H1 (cell line): ENCODE results near the gene FAT1. TPM values are rescaled to one million over a fixed set of nuclear protein-coding genes. Genes with fewer than 3 reads are reported as not detected.

Experiments
- CTCF ChIA-PET: fragments of 300-600 bp; sonication (Branson Sonifier 250); formaldehyde crosslinking; loops from one replicate; lab custom pipeline; 2021; ENCODE audit not compliant: partially characterized antibody; lab: Charles Lee
- POLR2A ChIA-PET: fragments of 300-600 bp; sonication (Branson Sonifier 250); formaldehyde crosslinking; loops from one replicate; lab custom pipeline; 2021; ENCODE audit warnings: inconsistent platforms; ENCODE audit not compliant: partially characterized antibody; lab: Charles Lee
- DNase-seq, 2 experiments: peaks; one replicate each; pipeline versions ENCODE4 v3.0.0 to v3.0.0-alpha.2; 2010 to 2022; ENCODE audit warnings: low spot score in 2 of 2, low read depth in 1 of 2, mixed read lengths in 1 of 2
- FAIRE-seq: peaks from 2 replicates; lab custom pipeline; 2011; peaks lifted over from hg19 to GRCh38; lab: Jason Lieb, UNC
- H2AFZ ChIP-seq: 2 replicates; pipeline ENCODE4 v1.8.1; 2012; ENCODE audit warnings: low read length, inconsistent platforms
- H2AK5ac ChIP-seq: 2 replicates; pipeline ENCODE4 v1.6.1; 2013; ENCODE audit warnings: low read depth, low read length
- H2BK120ac ChIP-seq: replicated peaks from 2 replicates; pipeline ENCODE3; 2013; ENCODE audit warnings: low read depth, low read length, inconsistent platforms
- H2BK12ac ChIP-seq: 2 replicates; pipeline ENCODE4 v1.6.1; 2013; ENCODE audit warnings: low read depth, low read length
- H2BK15ac ChIP-seq: 2 replicates; pipeline ENCODE4 v1.6.1; 2013; ENCODE audit warnings: low read length
- H2BK20ac ChIP-seq: 2 replicates; pipeline ENCODE4 v1.6.1; 2013; ENCODE audit warnings: low read length
- H2BK5ac ChIP-seq: 2 replicates; pipeline ENCODE4 v1.6.1; 2013; ENCODE audit warnings: low read depth, low read length
- H3K14ac ChIP-seq: 2 replicates; pipeline ENCODE4 v1.6.1; 2013; ENCODE audit warnings: inconsistent platforms; ENCODE audit not compliant: insufficient read length
- H3K18ac ChIP-seq: 2 replicates; pipeline ENCODE4 v1.6.1; 2013; ENCODE audit warnings: low read length; ENCODE audit errors: extremely low read depth
- H3K23ac ChIP-seq: 2 replicates; pipeline ENCODE4 v1.6.1; 2013; ENCODE audit warnings: inconsistent platforms; ENCODE audit not compliant: insufficient read length
- H3K23me2 ChIP-seq: 2 replicates; pipeline ENCODE4 v1.6.1; 2013; ENCODE audit warnings: low read depth, low read length
- H3K27ac ChIP-seq: 2 replicates; pipeline ENCODE4 v1.6.1; 2011; ENCODE audit warnings: low read depth, low read length, inconsistent platforms
- H3K27me3 ChIP-seq, 4 experiments: replicated peaks in 1 of 4; 1 replicate in 1 of 4; 2 replicates in 3 of 4; pipeline versions ENCODE4 v1.6.1 to v1.8.1; 2011 to 2013; ENCODE audit warnings: low read length in 3 of 4, mild to moderate bottlenecking in 3 of 4, inconsistent platforms in 2 of 4, mixed read lengths in 2 of 4, moderate library complexity in 1 of 4; ENCODE audit not compliant: control insufficient read depth in 3 of 4, insufficient read depth in 3 of 4; ENCODE audit errors: extremely low read depth in 1 of 4
- H3K36me3 ChIP-seq, 4 experiments: 2 replicates each; pipeline versions ENCODE4 v1.6.1 to v1.8.1; 2011 to 2013; ENCODE audit warnings: mild to moderate bottlenecking in 4 of 4, low read length in 3 of 4, moderate library complexity in 2 of 4, control low read depth in 1 of 4, inconsistent platforms in 1 of 4; ENCODE audit not compliant: insufficient read depth in 4 of 4, control insufficient read depth in 2 of 4
- H3K4ac ChIP-seq: replicated peaks from 2 replicates; pipeline ENCODE3; 2013; ENCODE audit warnings: low read length, low read depth, mixed read lengths, inconsistent platforms; ENCODE audit not compliant: insufficient read length
- H3K4me1 ChIP-seq, 4 experiments: replicated peaks in 1 of 4; 1 replicate in 1 of 4; 2 replicates in 3 of 4; pipeline versions ENCODE4 v1.6.1 to v1.8.1; 2011 to 2013; ENCODE audit warnings: low read length in 3 of 4, inconsistent platforms in 2 of 4, mixed read lengths in 1 of 4; ENCODE audit not compliant: insufficient read depth in 4 of 4, control insufficient read depth in 3 of 4
- H3K4me2 ChIP-seq, 2 experiments: 2 replicates each; pipeline versions ENCODE4 v1.6.1 to v1.8.1; 2011 to 2013; ENCODE audit warnings: low read depth in 2 of 2, low read length in 2 of 2, control low read depth in 1 of 2, inconsistent platforms in 1 of 2, mild to moderate bottlenecking in 1 of 2; ENCODE audit not compliant: insufficient read depth in 1 of 2
- H3K4me3 ChIP-seq, 4 experiments: fragments of 200-600, 300-600 bp in 1 of 4; sonication (generic), shearing (Covaris generic), sonication (Bioruptor Twin) in 1 of 4; 2 replicates each; pipeline versions ENCODE4 v1.5.1 to v1.8.1; 2011 to 2016; ENCODE audit warnings: low read length in 4 of 4, low read depth in 3 of 4, control low read depth in 2 of 4, inconsistent platforms in 2 of 4, mild to moderate bottlenecking in 2 of 4, mixed read lengths in 1 of 4, moderate library complexity in 1 of 4; ENCODE audit not compliant: insufficient read depth in 2 of 4; ENCODE audit errors: extremely low read depth in 1 of 4
- H3K56ac ChIP-seq: replicated peaks from 2 replicates; pipeline ENCODE3; 2013; ENCODE audit warnings: low read depth, mild to moderate bottlenecking, mixed read lengths, low read length, inconsistent platforms; ENCODE audit not compliant: insufficient read length
- H3K79me1 ChIP-seq: 2 replicates; pipeline ENCODE4 v1.6.1; 2013; ENCODE audit warnings: low read depth, low read length, control low read depth
- H3K79me2 ChIP-seq, 2 experiments: 2 replicates each; pipeline versions ENCODE4 v1.6.1 to v1.8.1; 2012 to 2013; ENCODE audit warnings: low read length in 2 of 2, mild to moderate bottlenecking in 2 of 2, inconsistent platforms in 1 of 2; ENCODE audit not compliant: insufficient read depth in 2 of 2, control insufficient read depth in 1 of 2
- H3K9ac ChIP-seq, 4 experiments: replicated peaks in 1 of 4; 1 replicate in 1 of 4; 2 replicates in 3 of 4; pipeline versions ENCODE4 v1.6.1 to v1.8.1; 2011 to 2013; ENCODE audit warnings: low read depth in 3 of 4, low read length in 3 of 4, control low read depth in 2 of 4, mild to moderate bottlenecking in 2 of 4, moderate library complexity in 2 of 4, inconsistent platforms in 1 of 4; ENCODE audit errors: extremely low read depth in 1 of 4
- H3K9me3 ChIP-seq, 2 experiments: 2 replicates each; pipeline versions ENCODE4 v1.6.1 to v1.8.1; 2012 to 2013; ENCODE audit warnings: mild to moderate bottlenecking in 2 of 2, moderate library complexity in 2 of 2, control low read depth in 1 of 2, inconsistent platforms in 1 of 2, low read depth in 1 of 2, low read length in 1 of 2, mixed read lengths in 1 of 2; ENCODE audit not compliant: insufficient read depth in 2 of 2
- H4K20me1 ChIP-seq, 2 experiments: replicated peaks in 1 of 2; 2 replicates each; pipeline versions ENCODE3 to v1.8.1; 2011 to 2013; ENCODE audit warnings: inconsistent platforms in 2 of 2, low read length in 2 of 2, mild to moderate bottlenecking in 1 of 2; ENCODE audit not compliant: insufficient read depth in 2 of 2, control insufficient read depth in 1 of 2
- H4K5ac ChIP-seq: 2 replicates; pipeline ENCODE4 v1.6.1; 2013; ENCODE audit warnings: low read length, low read depth, mixed read lengths, inconsistent platforms; ENCODE audit not compliant: insufficient read length
- H4K8ac ChIP-seq: 2 replicates; pipeline ENCODE4 v1.8.0; 2013; ENCODE audit warnings: mild to moderate bottlenecking, moderate library complexity, low read length, inconsistent platforms; ENCODE audit not compliant: insufficient read depth; ENCODE audit errors: extremely low read depth
- H4K91ac ChIP-seq: replicated peaks from 2 replicates; pipeline ENCODE3; 2013; ENCODE audit warnings: low read length, mixed read lengths, inconsistent platforms; ENCODE audit not compliant: insufficient read length
- E2F6 ChIP-seq: IDR thresholded peaks from 2 replicates; pipeline ENCODE4 v1.6.1; 2012; ENCODE audit warnings: inconsistent platforms
- POLR2A ChIP-seq, 2 experiments: IDR thresholded peaks; 1 replicate in 1 of 2; 2 replicates in 1 of 2; pipeline ENCODE4 v1.6.1; 2011; ENCODE audit warnings: low read depth in 2 of 2, low read length in 2 of 2, mild to moderate bottlenecking in 2 of 2; ENCODE audit errors: control extremely low read depth in 1 of 2
- POLR2AphosphoS5 ChIP-seq: IDR thresholded peaks from 2 replicates; pipeline ENCODE4 v1.6.1; 2011; ENCODE audit warnings: low read depth, low read length
- SIRT6 ChIP-seq: IDR thresholded peaks from one replicate; pipeline ENCODE4 v1.7.1; 2012; ENCODE audit warnings: low read length, inconsistent platforms
- SUZ12 ChIP-seq: fragments of 200-600 bp; sonication (generic); IDR thresholded peaks from 2 replicates; pipeline ENCODE4 v1.6.1; 2012; ENCODE audit warnings: mild to moderate bottlenecking, inconsistent platforms, low read length, moderate library complexity, mixed read lengths
- WGBS, 2 experiments: shearing (Covaris generic) in 1 of 2; methylation state at CpG; one replicate each; pipeline versions ENCODE4 v1.1.6 to v1.1.7; 2013 to 2015; ENCODE audit warnings: low lambda C conversion rate in 2 of 2, mixed read lengths in 2 of 2, inconsistent platforms in 1 of 2, low coverage in 1 of 2, missing lambda C conversion rate in 1 of 2; ENCODE audit not compliant: insufficient replicate concordance in 2 of 2, insufficient coverage in 1 of 2, insufficient read length in 1 of 2; ENCODE audit errors: extremely low coverage in 1 of 2, missing lambda C conversion rate in 1 of 2; 5-methylcytosine and 5-hydroxymethylcytosine counted together
- polyA plus RNA-seq, 7 experiments: library from polyadenylated mRNA; depleted of rRNA in 3 of 7; stranded (reverse) in 5 of 7; unstranded in 2 of 7; fragments of >200 nt in 5 of 7; fragments of 200-250 nt in 2 of 7; gene quantifications; 1 replicate in 5 of 7; 2 replicates in 1 of 7; 4 replicates in 1 of 7; pipeline versions ENCODE4 v1.2.1 to v1.2.3, GENCODE V29; 2011 to 2013; ENCODE audit warnings: missing spikeins in 2 of 7, mixed read lengths in 2 of 7
- total RNA-seq: library from RNA; stranded (reverse); fragmentation: NEBNext Ultra II Directional; extraction: Animal tissue kit (Norgen Biotek cat#: 25700); gene quantifications from 2 replicates; pipeline ENCODE4 v1.2.1, GENCODE V29; 2021

The FAT1 gene
- total and polyA plus RNA-seq, 2 of the 8 experiments (the other 6 are each of a cell fraction or from before 2014, with no cell fraction given): 94.4 to 137 TPM

GRCh38 chr4:186724864-186725468, 1.3 kb upstream of the FAT1 start:
- Histone ChIP-seq H3K4ac (peak overlapping the region; percentile 78), H3K79me1 (no peaks in the 10 kb centered on the region), H3K14ac (no peak overlapping the region), H2AK5ac (peak overlapping the region; percentile 66; the same call in 1 of the 2 replicates), H3K23ac (no peak overlapping the region), H4K8ac (no peak overlapping the region; the same call in none of the 2 replicates), H3K18ac (peak overlapping the region; percentile 81), H3K23me2 (peaks cover 11% of the 10 kb centered on the region), H4K91ac (peak overlapping the region; percentile 97), H4K5ac (peak overlapping the region; percentile 68), H3K27ac (peak overlapping the region; percentile 79; the same call in 1 of the 2 replicates), H3K4me3 (peak overlapping the region; percentile 75 to 99 (median 96)), H3K56ac (peak overlapping the region; percentile 70), H2BK15ac (peak overlapping the region; percentile 68; the same call in 1 of the 2 replicates), H2AFZ (no peak overlapping the region), H3K9me3 (no peaks in the 10 kb centered on the region), H2BK5ac (peak overlapping the region; percentile 87; the same call in 1 of the 2 replicates), H3K36me3 (peaks cover 0 to 4% (median 0%) of the 10 kb centered on the region in 4 experiments; a peak in 1 of 8 replicates), H3K27me3 (peaks cover 0 to 8% (median 0%) of the 10 kb centered on the region in 4 experiments; a peak in 3 of 7 replicates), H3K4me2 (peak overlapping the region; percentile 93 to 97), H3K4me1 (peaks cover 2 to 13% (median 6%) of the 10 kb centered on the region in 4 experiments; a peak in 4 of 7 replicates), H2BK12ac (peak overlapping the region; percentile 77), H4K20me1 (peaks cover 8 to 9% of the 10 kb centered on the region in 2 experiments), H3K79me2 (peaks cover 9 to 30% of the 10 kb centered on the region in 2 experiments)
- CTCF ChIA-PET: interaction anchor here (1.0 to 1.5 kb wide), 5 partner anchors 13 to 223 kb away, joined by 3 to 8 read pairs (median 4); no protein-coding TSS in a partner anchor
- POLR2A ChIA-PET: interaction anchor here (0.5 to 2.2 kb wide), 7 partner anchors 8 to 460 kb away, joined by 3 to 8 read pairs (median 4); no protein-coding TSS in a partner anchor
- DNase-seq (no peak), FAIRE-seq (no peak)
- no peak for TF ChIP-seq E2F6
- peak in 1 of 2 experiments; percentile 37; a peak in 1 of 3 replicates for TF ChIP-seq POLR2A (IDR thresholded peaks at IDR 0.05; ENCODE audit: control extremely low read depth in 1 of 2, low read depth in 2 of 2, low read length in 2 of 2)
- TF ChIP-seq POLR2AphosphoS5: 0 out of 2 replicates have a peak, but pooled peaks have one; percentile 31
- TF ChIP-seq SUZ12: no peak
- no peak for TF ChIP-seq SIRT6
- TF ChIP-seq, all 59 proteins: peak for 2
- H2BK120ac ChIP-seq: peak overlapping the region; percentile 69
- no peak overlapping the region for H2BK20ac ChIP-seq
- 2% methylated on average over 19 of the region's 19 CpGs; no CpG with 5 or more reads in 1 of the 2 experiments for WGBS, 2 experiments
- H3K9ac ChIP-seq: peak overlapping the region; percentile 69 to 88 (median 78); a peak in 6 of 7 replicates
